ENCODE results near the gene KCNQ2.

Gene KCNQ2

GRCh38 chr20:63470410-63470809 is 2.0 kb downstream of the KCNQ2 start:
- DNase-seq = no peak

- DNase-seq = peak in 1 of 14 donors; percentile 66
Measured at GRCh38 chr20:63469713-63470101, 2.7 kb downstream of the KCNQ2 start.

- DNase-seq = no peak
Measured at GRCh38 chr20:63469019-63469712, 3.3 kb downstream of the KCNQ2 start.

GRCh38 chr20:63468421-63468820 is 4.0 kb downstream of the KCNQ2 start:
- DNase-seq = no peak

GRCh38 chr20:63467294-63468083 is 5.0 kb downstream of the KCNQ2 start:
- no peak for DNase-seq

GRCh38 chr20:63466861-63467260 is 5.6 kb downstream of the KCNQ2 start:
- DNase-seq = no peak

- no peak for DNase-seq
Measured at GRCh38 chr20:63466250-63466825, 6.1 kb downstream of the KCNQ2 start.

- DNase-seq = peak in 1 of 14 donors; percentile 54
Measured at GRCh38 chr20:63465380-63466249, 6.8 kb downstream of the KCNQ2 start.

- DNase-seq = no peak
Measured at GRCh38 chr20:63464289-63464635, 8.2 kb downstream of the KCNQ2 start.

GRCh38 chr20:63463400-63464288 is 8.8 kb downstream of the KCNQ2 start:
- no peak for DNase-seq

GRCh38 chr20:63462244-63462643 is 10.2 kb downstream of the KCNQ2 start:
- DNase-seq = no peak

- DNase-seq = no peak
Measured at GRCh38 chr20:63461104-63461763, 11.2 kb downstream of the KCNQ2 start.

- DNase-seq = no peak
Measured at GRCh38 chr20:63459070-63459380, 13.4 kb downstream of the KCNQ2 start.

GRCh38 chr20:63458170-63459069 is 14.0 kb downstream of the KCNQ2 start:
- no peak for DNase-seq

- no peak for DNase-seq
Measured at GRCh38 chr20:63457737-63458136, 14.7 kb downstream of the KCNQ2 start.

- DNase-seq = no peak
Measured at GRCh38 chr20:63456429-63457284, 15.8 kb downstream of the KCNQ2 start.

- DNase-seq = no peak
Measured at GRCh38 chr20:63455568-63455859, 16.9 kb downstream of the KCNQ2 start.

- no peak for DNase-seq
Measured at GRCh38 chr20:63454731-63455567, 17.5 kb downstream of the KCNQ2 start.
